ENCODE measurements around the gene CHPF2. TPM values are rescaled to one million over a fixed set of nuclear protein-coding genes. Genes with fewer than 3 reads are reported as not detected.

Gene CHPF2
- total and polyA plus RNA-seq, 2 of the 13 experiments (the other 11 are each of a cell fraction or from before 2014, with no cell fraction given) = 15.4 to 21.5 TPM

DNA sequence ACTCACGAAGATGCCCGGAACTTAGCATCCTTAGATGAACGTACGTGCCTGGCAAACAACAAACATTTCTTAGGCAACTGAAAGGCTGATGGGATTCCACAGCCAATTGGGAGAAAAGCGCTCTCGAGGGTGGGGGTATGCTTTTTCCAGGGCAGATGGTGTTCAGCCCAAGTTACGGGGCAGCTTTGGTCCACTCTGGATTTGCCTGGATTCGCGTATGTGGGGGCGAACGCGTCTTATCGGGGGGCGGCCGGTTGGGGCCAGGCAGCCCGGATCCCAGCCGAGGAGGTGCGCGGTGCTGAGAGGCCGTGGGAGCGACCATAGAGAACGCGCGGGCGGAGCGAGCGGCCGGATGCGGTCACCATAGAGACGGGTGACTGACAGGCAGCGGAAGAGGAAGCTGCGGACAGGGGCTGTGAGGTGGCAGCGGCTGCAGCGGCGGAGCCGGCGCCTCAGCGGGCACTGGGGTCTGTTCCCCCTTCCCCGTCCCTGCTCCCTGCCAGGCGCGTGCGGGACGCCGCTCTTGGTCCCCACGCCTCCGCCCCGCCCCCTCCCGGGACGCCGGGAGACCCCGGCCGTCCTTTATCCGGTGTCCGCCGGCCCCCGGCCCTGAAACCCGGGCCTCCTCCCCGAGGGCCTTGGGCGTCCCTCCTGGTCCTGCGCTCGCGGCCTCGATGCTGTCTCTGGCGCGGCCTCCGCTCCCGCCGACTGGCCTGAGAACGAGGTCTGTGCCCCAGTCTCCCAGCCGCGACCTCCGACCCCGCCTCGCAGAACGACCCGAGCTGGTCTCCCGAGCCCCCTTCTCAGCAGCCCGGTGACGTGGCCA, at the start of gene CHPF2 (continued):
- TF ChIP-seq KAT7 (CRISPR knock-in tag; IDR thresholded peaks at IDR 0.05; ENCODE audit: borderline replicate concordance) = no peak; the same call in 1 of the 2 replicates
- TF ChIP-seq, protein P1, sequence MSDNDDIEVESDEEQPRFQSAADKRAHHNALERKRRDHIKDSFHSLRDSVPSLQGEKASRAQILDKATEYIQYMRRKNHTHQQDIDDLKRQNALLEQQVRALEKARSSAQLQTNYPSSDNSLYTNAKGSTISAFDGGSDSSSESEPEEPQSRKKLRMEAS (IDR thresholded peaks at IDR 0.05) = peak; percentile 38; the same call in 1 of the 2 replicates
- TF ChIP-seq, protein P2, sequence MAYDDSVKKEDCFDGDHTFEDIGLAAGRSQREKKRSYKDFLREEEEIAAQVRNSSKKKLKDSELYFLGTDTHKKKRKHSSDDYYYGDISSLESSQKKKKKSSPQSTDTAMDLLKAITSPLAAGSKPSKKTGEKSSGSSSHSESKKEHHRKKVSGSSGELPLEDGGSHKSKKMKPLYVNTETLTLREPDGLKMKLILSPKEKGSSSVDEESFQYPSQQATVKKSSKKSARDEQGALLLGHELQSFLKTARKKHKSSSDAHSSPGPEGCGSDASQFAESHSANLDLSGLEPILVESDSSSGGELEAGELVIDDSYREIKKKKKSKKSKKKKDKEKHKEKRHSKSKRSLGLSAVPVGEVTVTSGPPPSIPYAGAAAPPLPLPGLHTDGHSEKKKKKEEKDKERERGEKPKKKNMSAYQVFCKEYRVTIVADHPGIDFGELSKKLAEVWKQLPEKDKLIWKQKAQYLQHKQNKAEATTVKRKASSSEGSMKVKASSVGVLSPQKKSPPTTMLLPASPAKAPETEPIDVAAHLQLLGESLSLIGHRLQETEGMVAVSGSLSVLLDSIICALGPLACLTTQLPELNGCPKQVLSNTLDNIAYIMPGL (CRISPR knock-in tag; IDR thresholded peaks at IDR 0.05; ENCODE audit: borderline replicate concordance in 1 of 2, low read depth in 1 of 2) = peak in 1 of 2 experiments; percentile 72; a peak in 2 of 4 replicates
- TF ChIP-seq HOXD1 (CRISPR knock-in tag; IDR thresholded peaks at IDR 0.05) = 0 out of 2 replicates have a peak, but pooled peaks have one; percentile 20
- TF ChIP-seq ZNF563 (CRISPR knock-in tag; IDR thresholded peaks at IDR 0.05) = peak; percentile 73; the same call in 1 of the 2 replicates
- TF ChIP-seq ZNF260 (CRISPR knock-in tag; IDR thresholded peaks at IDR 0.05; ENCODE audit: borderline replicate concordance, low read depth) = no peak
- peak; percentile 95 for TF ChIP-seq GABPA (IDR thresholded peaks at IDR 0.05; ENCODE audit: low read depth, low read length)
- TF ChIP-seq GABPA (CRISPR knock-in tag; IDR thresholded peaks at IDR 0.05; ENCODE audit: low read depth) = peak; percentile 92
- 0 out of 2 replicates have a peak, but pooled peaks have one; percentile 7 for TF ChIP-seq ARID2 (CRISPR knock-in tag; IDR thresholded peaks at IDR 0.05; ENCODE audit: borderline replicate concordance)
- TF ChIP-seq XRCC5 (optimal IDR thresholded peaks at IDR 0.05; ENCODE audit: low read length) = peak; percentile 58
- peak; percentile 36; the same call in 1 of the 2 replicates for TF ChIP-seq BRD4 (CRISPR knock-in tag; IDR thresholded peaks at IDR 0.05)
- TF ChIP-seq, protein P3, sequence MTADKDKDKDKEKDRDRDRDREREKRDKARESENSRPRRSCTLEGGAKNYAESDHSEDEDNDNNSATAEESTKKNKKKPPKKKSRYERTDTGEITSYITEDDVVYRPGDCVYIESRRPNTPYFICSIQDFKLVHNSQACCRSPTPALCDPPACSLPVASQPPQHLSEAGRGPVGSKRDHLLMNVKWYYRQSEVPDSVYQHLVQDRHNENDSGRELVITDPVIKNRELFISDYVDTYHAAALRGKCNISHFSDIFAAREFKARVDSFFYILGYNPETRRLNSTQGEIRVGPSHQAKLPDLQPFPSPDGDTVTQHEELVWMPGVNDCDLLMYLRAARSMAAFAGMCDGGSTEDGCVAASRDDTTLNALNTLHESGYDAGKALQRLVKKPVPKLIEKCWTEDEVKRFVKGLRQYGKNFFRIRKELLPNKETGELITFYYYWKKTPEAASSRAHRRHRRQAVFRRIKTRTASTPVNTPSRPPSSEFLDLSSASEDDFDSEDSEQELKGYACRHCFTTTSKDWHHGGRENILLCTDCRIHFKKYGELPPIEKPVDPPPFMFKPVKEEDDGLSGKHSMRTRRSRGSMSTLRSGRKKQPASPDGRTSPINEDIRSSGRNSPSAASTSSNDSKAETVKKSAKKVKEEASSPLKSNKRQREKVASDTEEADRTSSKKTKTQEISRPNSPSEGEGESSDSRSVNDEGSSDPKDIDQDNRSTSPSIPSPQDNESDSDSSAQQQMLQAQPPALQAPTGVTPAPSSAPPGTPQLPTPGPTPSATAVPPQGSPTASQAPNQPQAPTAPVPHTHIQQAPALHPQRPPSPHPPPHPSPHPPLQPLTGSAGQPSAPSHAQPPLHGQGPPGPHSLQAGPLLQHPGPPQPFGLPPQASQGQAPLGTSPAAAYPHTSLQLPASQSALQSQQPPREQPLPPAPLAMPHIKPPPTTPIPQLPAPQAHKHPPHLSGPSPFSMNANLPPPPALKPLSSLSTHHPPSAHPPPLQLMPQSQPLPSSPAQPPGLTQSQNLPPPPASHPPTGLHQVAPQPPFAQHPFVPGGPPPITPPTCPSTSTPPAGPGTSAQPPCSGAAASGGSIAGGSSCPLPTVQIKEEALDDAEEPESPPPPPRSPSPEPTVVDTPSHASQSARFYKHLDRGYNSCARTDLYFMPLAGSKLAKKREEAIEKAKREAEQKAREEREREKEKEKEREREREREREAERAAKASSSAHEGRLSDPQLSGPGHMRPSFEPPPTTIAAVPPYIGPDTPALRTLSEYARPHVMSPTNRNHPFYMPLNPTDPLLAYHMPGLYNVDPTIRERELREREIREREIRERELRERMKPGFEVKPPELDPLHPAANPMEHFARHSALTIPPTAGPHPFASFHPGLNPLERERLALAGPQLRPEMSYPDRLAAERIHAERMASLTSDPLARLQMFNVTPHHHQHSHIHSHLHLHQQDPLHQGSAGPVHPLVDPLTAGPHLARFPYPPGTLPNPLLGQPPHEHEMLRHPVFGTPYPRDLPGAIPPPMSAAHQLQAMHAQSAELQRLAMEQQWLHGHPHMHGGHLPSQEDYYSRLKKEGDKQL (CRISPR knock-in tag; IDR thresholded peaks at IDR 0.05; ENCODE audit: low read depth) = 0 out of 2 replicates have a peak, but pooled peaks have one; percentile 10
- TF ChIP-seq SOX6 (IDR thresholded peaks at IDR 0.05) = no peak
- peak; percentile 39 for TF ChIP-seq SOX6 (CRISPR knock-in tag; IDR thresholded peaks at IDR 0.05)
- peak; percentile 29; the same call in 1 of the 2 replicates for TF ChIP-seq AKAP8 (CRISPR knock-in tag; IDR thresholded peaks at IDR 0.05)
- TF ChIP-seq, protein P4, sequence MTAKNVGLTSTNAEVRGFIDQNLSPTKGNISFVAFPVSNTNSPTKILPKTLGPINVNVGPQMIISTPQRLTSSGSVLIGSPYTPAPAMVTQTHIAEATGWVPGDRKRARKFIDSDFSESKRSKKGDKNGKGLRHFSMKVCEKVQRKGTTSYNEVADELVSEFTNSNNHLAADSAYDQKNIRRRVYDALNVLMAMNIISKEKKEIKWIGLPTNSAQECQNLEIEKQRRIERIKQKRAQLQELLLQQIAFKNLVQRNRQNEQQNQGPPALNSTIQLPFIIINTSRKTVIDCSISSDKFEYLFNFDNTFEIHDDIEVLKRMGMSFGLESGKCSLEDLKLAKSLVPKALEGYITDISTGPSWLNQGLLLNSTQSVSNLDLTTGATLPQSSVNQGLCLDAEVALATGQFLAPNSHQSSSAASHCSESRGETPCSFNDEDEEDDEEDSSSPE (CRISPR knock-in tag; IDR thresholded peaks at IDR 0.05) = peak; percentile 41; the same call in 1 of the 2 replicates
- no peak for TF ChIP-seq MAZ (IDR thresholded peaks at IDR 0.05; ENCODE audit: borderline replicate concordance, low read depth, low read length)
- TF ChIP-seq MAZ (CRISPR knock-in tag; IDR thresholded peaks at IDR 0.05; ENCODE audit: low read depth) = peak; percentile 77; the same call in 1 of the 2 replicates
- peak; percentile 89 for TF ChIP-seq KMT2A (CRISPR knock-in tag; IDR thresholded peaks at IDR 0.05)
- TF ChIP-seq CBFB (CRISPR knock-in tag; IDR thresholded peaks at IDR 0.05) = peak; percentile 82; the same call in 1 of the 2 replicates
- TF ChIP-seq HNRNPK (IDR thresholded peaks at IDR 0.05; ENCODE audit: low read depth, low read length, poor library complexity, severe bottlenecking) = peak; percentile 62

Data from HepG2 (cell line).